A549 (cell line): ENCODE results near the gene EXPH5. TPM values are rescaled to one million over a fixed set of nuclear protein-coding genes. Genes with fewer than 3 reads are reported as not detected.

Experiments used
- ATAC-seq, 2 experiments: fragments of 200-7000 bp in 1 of 2; fragments of >200 bp in 1 of 2; cut with Nextera tagmentation in 1 of 2; cut with Tn5 transposase in 1 of 2; 3 replicates each; pipeline versions ENCODE4 v1.8.0 to v1.9.1; 2018 to 2020; ENCODE audit warnings: mild to moderate bottlenecking in 1 of 2, moderate library complexity in 1 of 2
- CTCF ChIA-PET: fragments of 300-600 bp; sonication (Branson Sonifier 250); formaldehyde crosslinking; extraction: SDS; loops from one replicate; lab custom pipeline; 2021; ENCODE audit warnings: antibody characterized with exemption, inconsistent platforms; lab: Yijun Ruan, JAX
- POLR2A ChIA-PET: fragments of 350-600 bp; formaldehyde crosslinking; extraction: SDS; loops from one replicate; lab custom pipeline; 2021; ENCODE audit warnings: antibody characterized with exemption, inconsistent platforms; lab: Yijun Ruan, JAX
- DNase-seq, 2 experiments: peaks; one replicate each; pipeline versions ENCODE4 v3.0.0 to v3.0.0-alpha.2; 2011 to 2016; ENCODE audit warnings: low read depth in 1 of 2, low spot score in 1 of 2
- FAIRE-seq: peaks from 2 replicates; lab custom pipeline; 2011; peaks lifted over from hg19 to GRCh38; lab: Jason Lieb, UNC
- H3K27ac ChIP-seq, 2 experiments: fragments of >200 bp; sonication (Bioruptor Twin); formaldehyde crosslinking; 3 replicates each; pipeline ENCODE4 v1.5.1; 2016 to 2017
- H3K4me1 ChIP-seq: fragments of >200 bp; sonication (Bioruptor Twin); formaldehyde crosslinking; 3 replicates; pipeline ENCODE4 v1.6.1; 2016
- H3K4me2 ChIP-seq: fragments of >200 bp; sonication (Bioruptor Twin); formaldehyde crosslinking; 3 replicates; pipeline ENCODE4 v1.6.1; 2016
- H3K4me3 ChIP-seq: fragments of >200 bp; sonication (Bioruptor Twin); formaldehyde crosslinking; 3 replicates; pipeline ENCODE4 v1.5.1; 2016
- H3K9me3 ChIP-seq: fragments of >200 bp; sonication (Bioruptor Twin); formaldehyde crosslinking; 3 replicates; pipeline ENCODE4 v1.6.1; 2016
- BHLHE40 ChIP-seq: IDR thresholded peaks from 2 replicates; pipeline ENCODE4 v1.6.1; 2012; ENCODE audit warnings: low read depth, low read length, inconsistent platforms
- CEBPB ChIP-seq, 2 experiments: fragments of >200 bp in 1 of 2; sonication (Bioruptor Twin) in 1 of 2; formaldehyde crosslinking in 1 of 2; IDR thresholded peaks; 2 replicates each; pipeline ENCODE4 v1.6.1; 2012 to 2016
- CHD2 ChIP-seq: fragments of 150-350 bp; IDR thresholded peaks from 2 replicates; pipeline ENCODE4 v1.6.1; 2014; ENCODE audit warnings: low read length; ENCODE audit not compliant: partially characterized antibody
- EHF ChIP-seq: fragments of 250-450 bp; sonication (Bioruptor Pico); IDR thresholded peaks from 2 replicates; pipeline ENCODE4 v1.5.0; 2020; ENCODE audit warnings: mild to moderate bottlenecking
- EHMT2 ChIP-seq: fragments of 200-600 bp; sonication (generic); IDR thresholded peaks from 2 replicates; pipeline ENCODE4 v1.6.1; 2016; ENCODE audit warnings: antibody characterized with exemption, low read depth, mild to moderate bottlenecking, moderate library complexity
- ESRRA ChIP-seq: fragments of 150-350 bp; IDR thresholded peaks from 2 replicates; pipeline ENCODE4 v1.6.1; 2014; ENCODE audit warnings: mild to moderate bottlenecking, low read length, borderline replicate concordance
- HDAC2 ChIP-seq: fragments of 200-600 bp; sonication (generic); IDR thresholded peaks from 2 replicates; pipeline ENCODE4 v1.6.1; 2016
- HOXA7 ChIP-seq: fragments of 250-450 bp; sonication (Bioruptor Pico); IDR thresholded peaks from 2 replicates; pipeline ENCODE4 v1.5.0; 2020; ENCODE audit warnings: mild to moderate bottlenecking, moderate library complexity
- HOXB13 ChIP-seq: fragments of 250-450 bp; sonication (Bioruptor Pico); IDR thresholded peaks from 2 replicates; pipeline ENCODE4 v1.5.0; 2020; ENCODE audit warnings: low read depth, mild to moderate bottlenecking, moderate library complexity
- KDM1A ChIP-seq: fragments of 200-600 bp; sonication (generic); IDR thresholded peaks from 2 replicates; pipeline ENCODE4 v1.6.1; 2016; ENCODE audit warnings: low read depth, mild to moderate bottlenecking
- MYC ChIP-seq: IDR thresholded peaks from 2 replicates; pipeline ENCODE4 v1.6.1; 2012; ENCODE audit warnings: mild to moderate bottlenecking, inconsistent platforms, low read length, improper control_type of control experiment, borderline replicate concordance
- NR3C1 ChIP-seq: fragments of >200 bp; sonication (Bioruptor Twin); formaldehyde crosslinking; IDR thresholded peaks from 3 replicates; pipeline ENCODE4 v1.6.1; 2017
- POLR2A ChIP-seq: IDR thresholded peaks from 2 replicates; pipeline ENCODE4 v1.6.1; 2012; ENCODE audit warnings: mild to moderate bottlenecking, low read length
- RARB ChIP-seq: fragments of 250-450 bp; sonication (Bioruptor Pico); IDR thresholded peaks from 2 replicates; pipeline ENCODE4 v1.8.0; 2021; ENCODE audit warnings: mild to moderate bottlenecking, moderate library complexity
- TFCP2L1 ChIP-seq: fragments of 250-450 bp; sonication (Bioruptor Pico); IDR thresholded peaks from 2 replicates; pipeline ENCODE4 v1.5.0; 2021; ENCODE audit warnings: mild to moderate bottlenecking
- ZFP36 ChIP-seq: fragments of 450-650 bp; IDR thresholded peaks from 2 replicates; pipeline ENCODE4 v1.6.1; 2014; ENCODE audit warnings: borderline replicate concordance; ENCODE audit not compliant: partially characterized antibody
- ZNF302 ChIP-seq: fragments of 250-450 bp; sonication (Bioruptor Pico); IDR thresholded peaks from 2 replicates; pipeline ENCODE4 v1.9.0; 2021; ENCODE audit warnings: inconsistent platforms, mild to moderate bottlenecking, moderate library complexity
- ZSCAN20 ChIP-seq: fragments of 250-450 bp; sonication (Bioruptor Pico); IDR thresholded peaks from 2 replicates; pipeline ENCODE4 v1.8.0; 2022; ENCODE audit warnings: mild to moderate bottlenecking, moderate library complexity
- WGBS: methylation state at CpG from one replicate; pipeline ENCODE4 v1.1.6; 2017; ENCODE audit errors: missing lambda C conversion rate; 5-methylcytosine and 5-hydroxymethylcytosine counted together
- polyA plus RNA-seq, 4 experiments: library from polyadenylated mRNA; depleted of rRNA in 3 of 4; stranded (reverse); fragments of >200 nt; fragmentation: RNase III in 1 of 4; extraction: RNeasy Plus Mini Kit Qiagen cat#74134 plus additional on column Dnase treatment in 1 of 4; gene quantifications; 2 replicates in 3 of 4; 3 replicates in 1 of 4; pipeline ENCODE4 v1.2.3, GENCODE V29; 2011 to 2017
- TF ChIP-seq, protein P1 (sequence below): fragments of 200-600 bp; sonication (generic); IDR thresholded peaks from 2 replicates; pipeline ENCODE4 v1.6.1; 2016; ENCODE audit warnings: antibody characterized with exemption, mild to moderate bottlenecking, moderate library complexity
- TF ChIP-seq, protein P2 (sequence below): fragments of 150-350 bp; IDR thresholded peaks from 2 replicates; pipeline ENCODE4 v1.6.1; 2014; ENCODE audit warnings: low read depth, mild to moderate bottlenecking, low read length
- TF ChIP-seq, protein P3 (sequence below): IDR thresholded peaks from 2 replicates; pipeline ENCODE4 v1.6.1; 2012
- TF ChIP-seq, protein P4 (sequence below): fragments of 250-450 bp; sonication (Bioruptor Pico); IDR thresholded peaks from 2 replicates; pipeline ENCODE4 v1.5.0; 2020; ENCODE audit warnings: low read depth, mild to moderate bottlenecking, moderate library complexity

Gene EXPH5
- polyA plus RNA-seq, 2 of the 4 experiments (the other 2 are of a cell fraction): 0.01 to 0.37 TPM

DNA sequence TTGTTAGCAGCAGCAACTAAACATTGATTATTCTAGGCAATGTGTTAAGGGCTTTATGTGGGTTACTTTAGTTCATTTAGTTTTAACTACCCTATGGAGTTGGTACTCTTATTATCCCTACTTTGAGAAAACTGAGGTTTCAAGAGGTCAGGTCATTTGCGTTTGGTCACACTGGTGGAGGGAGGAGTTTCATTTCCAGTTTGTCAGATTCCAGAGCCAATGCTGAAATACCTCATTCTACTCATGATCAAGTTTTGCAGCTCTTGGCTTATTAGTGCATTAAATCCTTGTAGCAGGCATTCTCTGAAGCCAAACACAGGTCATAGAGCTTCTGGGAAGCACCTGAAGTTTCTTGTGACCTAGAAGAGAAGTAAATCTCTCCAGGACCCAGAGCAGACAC, 71.2 kb downstream of the EXPH5 start:
- ChIA-PET CTCF (no interaction called here), POLR2A (no interaction called here)
- no peak for TF ChIP-seq MYC
- no peak for TF ChIP-seq ZSCAN20
- no peak for TF ChIP-seq RARB (CRISPR knock-in tag)
- TF ChIP-seq TFCP2L1 (CRISPR knock-in tag): no peak
- no peak for TF ChIP-seq CEBPB (IDR thresholded peaks at IDR 0.05)
- no peak for TF ChIP-seq ZNF302 (CRISPR knock-in tag)
- TF ChIP-seq HDAC2: no peak
- TF ChIP-seq, protein P1, sequence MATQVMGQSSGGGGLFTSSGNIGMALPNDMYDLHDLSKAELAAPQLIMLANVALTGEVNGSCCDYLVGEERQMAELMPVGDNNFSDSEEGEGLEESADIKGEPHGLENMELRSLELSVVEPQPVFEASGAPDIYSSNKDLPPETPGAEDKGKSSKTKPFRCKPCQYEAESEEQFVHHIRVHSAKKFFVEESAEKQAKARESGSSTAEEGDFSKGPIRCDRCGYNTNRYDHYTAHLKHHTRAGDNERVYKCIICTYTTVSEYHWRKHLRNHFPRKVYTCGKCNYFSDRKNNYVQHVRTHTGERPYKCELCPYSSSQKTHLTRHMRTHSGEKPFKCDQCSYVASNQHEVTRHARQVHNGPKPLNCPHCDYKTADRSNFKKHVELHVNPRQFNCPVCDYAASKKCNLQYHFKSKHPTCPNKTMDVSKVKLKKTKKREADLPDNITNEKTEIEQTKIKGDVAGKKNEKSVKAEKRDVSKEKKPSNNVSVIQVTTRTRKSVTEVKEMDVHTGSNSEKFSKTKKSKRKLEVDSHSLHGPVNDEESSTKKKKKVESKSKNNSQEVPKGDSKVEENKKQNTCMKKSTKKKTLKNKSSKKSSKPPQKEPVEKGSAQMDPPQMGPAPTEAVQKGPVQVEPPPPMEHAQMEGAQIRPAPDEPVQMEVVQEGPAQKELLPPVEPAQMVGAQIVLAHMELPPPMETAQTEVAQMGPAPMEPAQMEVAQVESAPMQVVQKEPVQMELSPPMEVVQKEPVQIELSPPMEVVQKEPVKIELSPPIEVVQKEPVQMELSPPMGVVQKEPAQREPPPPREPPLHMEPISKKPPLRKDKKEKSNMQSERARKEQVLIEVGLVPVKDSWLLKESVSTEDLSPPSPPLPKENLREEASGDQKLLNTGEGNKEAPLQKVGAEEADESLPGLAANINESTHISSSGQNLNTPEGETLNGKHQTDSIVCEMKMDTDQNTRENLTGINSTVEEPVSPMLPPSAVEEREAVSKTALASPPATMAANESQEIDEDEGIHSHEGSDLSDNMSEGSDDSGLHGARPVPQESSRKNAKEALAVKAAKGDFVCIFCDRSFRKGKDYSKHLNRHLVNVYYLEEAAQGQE: no peak
- TF ChIP-seq, protein P2, sequence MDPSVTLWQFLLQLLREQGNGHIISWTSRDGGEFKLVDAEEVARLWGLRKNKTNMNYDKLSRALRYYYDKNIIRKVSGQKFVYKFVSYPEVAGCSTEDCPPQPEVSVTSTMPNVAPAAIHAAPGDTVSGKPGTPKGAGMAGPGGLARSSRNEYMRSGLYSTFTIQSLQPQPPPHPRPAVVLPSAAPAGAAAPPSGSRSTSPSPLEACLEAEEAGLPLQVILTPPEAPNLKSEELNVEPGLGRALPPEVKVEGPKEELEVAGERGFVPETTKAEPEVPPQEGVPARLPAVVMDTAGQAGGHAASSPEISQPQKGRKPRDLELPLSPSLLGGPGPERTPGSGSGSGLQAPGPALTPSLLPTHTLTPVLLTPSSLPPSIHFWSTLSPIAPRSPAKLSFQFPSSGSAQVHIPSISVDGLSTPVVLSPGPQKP: no peak
- no peak for TF ChIP-seq CHD2
- no peak for TF ChIP-seq NR3C1
- no peak for TF ChIP-seq HOXB13 (CRISPR knock-in tag)

DNA sequence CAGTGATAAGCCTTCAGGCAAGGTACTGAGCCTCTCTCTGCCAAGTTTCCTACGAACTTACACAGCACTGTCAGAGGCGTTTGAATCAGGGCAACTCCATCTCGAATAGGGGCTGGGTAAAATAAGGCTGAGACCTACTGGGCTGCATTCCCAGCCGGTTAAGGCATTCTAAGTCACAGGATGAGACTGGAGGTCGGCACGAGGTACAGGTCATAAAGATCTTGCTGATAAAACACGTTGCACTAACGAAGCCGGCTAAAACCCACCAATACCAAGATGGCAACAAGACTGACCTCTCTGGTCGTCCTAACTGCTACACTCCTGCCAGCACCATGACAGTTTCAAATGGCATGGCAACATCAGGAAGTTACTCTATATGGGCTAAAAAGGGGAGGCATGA, 75.0 kb downstream of the EXPH5 start:
- Histone ChIP-seq H3K9me3 (no peaks in the 10 kb centered on the region), H3K4me2 (no peak overlapping the region), H3K4me1 (no peaks in the 10 kb centered on the region), H3K4me3 (no peak overlapping the region), H3K27ac (no peak overlapping the region)
- ATAC-seq: no peak
- WGBS: 73% methylated on average over 8 of the region's 10 CpGs
- POLR2A ChIA-PET: no interaction called here
- FAIRE-seq: no peak
- CTCF ChIA-PET: no interaction called here
- no peak for DNase-seq
- TF ChIP-seq ESRRA: no peak
- no peak for TF ChIP-seq EHF
- TF ChIP-seq POLR2A: no peak
- TF ChIP-seq, protein P3, sequence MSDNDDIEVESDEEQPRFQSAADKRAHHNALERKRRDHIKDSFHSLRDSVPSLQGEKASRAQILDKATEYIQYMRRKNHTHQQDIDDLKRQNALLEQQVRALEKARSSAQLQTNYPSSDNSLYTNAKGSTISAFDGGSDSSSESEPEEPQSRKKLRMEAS: no peak
- TF ChIP-seq, all 56 proteins: peak for 0

More for the DNA sequence above, 71.2 kb downstream of the EXPH5 start:
- H3K27ac ChIP-seq: no peak overlapping the region
- ATAC-seq (no peak), DNase-seq (no peak), FAIRE-seq (no peak)
- no peak overlapping the region for H3K4me3 ChIP-seq
- 70% methylated on average over 1 of the region's 1 CpG for WGBS
- no peak overlapping the region for H3K4me2 ChIP-seq
- no peaks in the 10 kb centered on the region for H3K9me3 ChIP-seq
- H3K4me1 ChIP-seq: no peaks in the 10 kb centered on the region

DNA sequence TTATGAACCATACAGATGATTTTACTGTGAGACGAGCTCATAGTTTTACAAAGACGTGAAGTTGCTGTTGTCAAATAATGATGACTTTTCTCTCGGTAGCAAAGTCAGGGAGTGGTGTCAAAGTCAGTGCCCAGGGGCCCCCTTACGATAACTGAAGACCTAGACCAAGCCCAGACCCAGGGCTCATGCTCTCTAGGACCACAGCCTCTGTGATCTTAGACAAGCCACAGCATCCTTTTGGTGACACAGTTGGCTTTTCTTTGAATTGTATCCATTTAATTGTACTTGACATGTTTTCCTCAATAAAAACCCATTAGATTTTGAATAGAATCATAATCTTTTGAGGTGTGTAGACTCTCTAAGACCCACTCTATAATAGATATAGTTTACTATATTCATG, 77.4 kb downstream of the EXPH5 start:
- Histone ChIP-seq H3K27ac (no peak overlapping the region), H3K4me3 (no peak overlapping the region), H3K9me3 (no peaks in the 10 kb centered on the region), H3K4me1 (peaks cover 9% of the 10 kb centered on the region; the same call in 1 of the 3 replicates), H3K4me2 (no peak overlapping the region)
- ChIA-PET POLR2A (no interaction called here), CTCF (no interaction called here)
- 79% methylated on average over 4 of the region's 4 CpGs for WGBS
- FAIRE-seq: no peak
- DNase-seq: no peak
- ATAC-seq: no peak
- TF ChIP-seq KDM1A (no peak), BHLHE40 (no peak), HOXA7 (no peak), ZFP36 (no peak), ESRRA (no peak), EHMT2 (no peak), RARB (CRISPR knock-in tag) (no peak)
- TF ChIP-seq, protein P4, sequence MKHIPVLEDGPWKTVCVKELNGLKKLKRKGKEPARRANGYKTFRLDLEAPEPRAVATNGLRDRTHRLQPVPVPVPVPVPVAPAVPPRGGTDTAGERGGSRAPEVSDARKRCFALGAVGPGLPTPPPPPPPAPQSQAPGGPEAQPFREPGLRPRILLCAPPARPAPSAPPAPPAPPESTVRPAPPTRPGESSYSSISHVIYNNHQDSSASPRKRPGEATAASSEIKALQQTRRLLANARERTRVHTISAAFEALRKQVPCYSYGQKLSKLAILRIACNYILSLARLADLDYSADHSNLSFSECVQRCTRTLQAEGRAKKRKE (CRISPR knock-in tag): no peak
